ENCODE measurements around the gene CHERP. TPM values are rescaled to one million over a fixed set of nuclear protein-coding genes. Genes with fewer than 3 reads are reported as not detected.
A peak's percentile ranks its signal among the peaks of the same experiment; 100 is the strongest.

CHERP gene
- total and polyA plus RNA-seq, 2 donors (not counting 1 experiment from before 2014, with no cell fraction given), result 38.3 to 98.9 TPM

- no peak overlapping the region for H3K27ac ChIP-seq (ENCODE audit: low read length in 2 of 2)
- ChIA-PET POLR2A (interaction anchor here (1.7 kb wide), 1 partner anchor 13 kb away, joined by 4 read pairs; no protein-coding TSS in a partner anchor), CTCF (no interaction called here)
- no peaks in the 10 kb centered on the region for H3K9me3 ChIP-seq (ENCODE audit: control extremely low read depth in 1 of 3, control insufficient read depth in 2 of 3, insufficient read depth in 1 of 3, low read length in 2 of 3)
- Mint-ChIP-seq H3K4me3 (peak overlapping the region; percentile 71), H3K27ac (peak overlapping the region; percentile 65), H3K27me3 (no peaks in the 10 kb centered on the region), H3K9me3 (ENCODE audit: insufficient read depth) (no peaks in the 10 kb centered on the region), H3K4me1 (peaks cover 98% of the 10 kb centered on the region)
- peaks cover 81 to 96% of the 10 kb centered on the region in 2 donors for H3K4me1 ChIP-seq (ENCODE audit: control insufficient read depth in 2 of 2, insufficient read depth in 2 of 2, low read length in 2 of 2)
- DNase-seq, result no peak
- no peak overlapping the region for H2AFZ ChIP-seq (ENCODE audit: insufficient read depth, low read depth, low read length, poor library complexity, severe bottlenecking)
- TF ChIP-seq, protein P1, sequence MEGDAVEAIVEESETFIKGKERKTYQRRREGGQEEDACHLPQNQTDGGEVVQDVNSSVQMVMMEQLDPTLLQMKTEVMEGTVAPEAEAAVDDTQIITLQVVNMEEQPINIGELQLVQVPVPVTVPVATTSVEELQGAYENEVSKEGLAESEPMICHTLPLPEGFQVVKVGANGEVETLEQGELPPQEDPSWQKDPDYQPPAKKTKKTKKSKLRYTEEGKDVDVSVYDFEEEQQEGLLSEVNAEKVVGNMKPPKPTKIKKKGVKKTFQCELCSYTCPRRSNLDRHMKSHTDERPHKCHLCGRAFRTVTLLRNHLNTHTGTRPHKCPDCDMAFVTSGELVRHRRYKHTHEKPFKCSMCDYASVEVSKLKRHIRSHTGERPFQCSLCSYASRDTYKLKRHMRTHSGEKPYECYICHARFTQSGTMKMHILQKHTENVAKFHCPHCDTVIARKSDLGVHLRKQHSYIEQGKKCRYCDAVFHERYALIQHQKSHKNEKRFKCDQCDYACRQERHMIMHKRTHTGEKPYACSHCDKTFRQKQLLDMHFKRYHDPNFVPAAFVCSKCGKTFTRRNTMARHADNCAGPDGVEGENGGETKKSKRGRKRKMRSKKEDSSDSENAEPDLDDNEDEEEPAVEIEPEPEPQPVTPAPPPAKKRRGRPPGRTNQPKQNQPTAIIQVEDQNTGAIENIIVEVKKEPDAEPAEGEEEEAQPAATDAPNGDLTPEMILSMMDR (IDR thresholded peaks at IDR 0.05), result no peak
- TF ChIP-seq EZH2 (IDR thresholded peaks at IDR 0.05; ENCODE audit: borderline replicate concordance, insufficient read depth, low read depth, low read length, poor library complexity, severe bottlenecking), result no peak
- intact Hi-C loops (cut with micrococcal nuclease), result no loop called here
- H3K36me3 ChIP-seq (replicated peaks in 1 of 2; ENCODE audit: control extremely low read depth in 1 of 2, control insufficient read depth in 1 of 2, extremely low read depth in 1 of 2, insufficient read depth in 2 of 2, low read length in 1 of 2), result peaks cover 0 to 4% of the 10 kb centered on the region in 2 experiments
- peak overlapping the region; percentile 46 for H3K4me2 ChIP-seq (replicated peaks; ENCODE audit: low read depth, low read length, poor library complexity, severe bottlenecking)
- H3K79me2 ChIP-seq (ENCODE audit: control insufficient read depth, insufficient read depth, low read length), result peaks cover 85% of the 10 kb centered on the region
- no peaks in the 10 kb centered on the region for H3K27me3 ChIP-seq (replicated peaks in 1 of 4; ENCODE audit: control extremely low read depth in 1 of 4, control insufficient read depth in 3 of 4, insufficient read depth in 4 of 4, low read length in 3 of 4)
- WGBS (ENCODE audit: insufficient coverage), result 50% methylated on average over 5 of the region's 9 CpGs
- no peak overlapping the region for H3K9ac ChIP-seq (ENCODE audit: low read length)
- ATAC-seq (ENCODE audit: low read depth), result no peak
- H3K4me3 ChIP-seq (ENCODE audit: control extremely low read depth in 1 of 5, extremely low read depth in 1 of 5, insufficient read depth in 1 of 5, low read depth in 2 of 5, low read length in 4 of 5), result no peak overlapping the region
- H4K20me1 ChIP-seq (ENCODE audit: control insufficient read depth, insufficient read depth, low read length, poor library complexity, severe bottlenecking), result peaks cover 64% of the 10 kb centered on the region
Observed at GRCh38 chr19:16590876-16591802, 48.9 kb upstream of the CHERP start.

GRCh38 chr19:16589917-16590316, 47.7 kb upstream of the CHERP start:
- Histone ChIP-seq H3K36me3 (replicated peaks in 1 of 2; ENCODE audit: control extremely low read depth in 1 of 2, control insufficient read depth in 1 of 2, extremely low read depth in 1 of 2, insufficient read depth in 2 of 2, low read length in 1 of 2) (peaks cover 0 to 4% of the 10 kb centered on the region in 2 experiments), H3K9me3 (ENCODE audit: control extremely low read depth in 1 of 3, control insufficient read depth in 2 of 3, insufficient read depth in 1 of 3, low read length in 2 of 3) (no peaks in the 10 kb centered on the region), H3K9ac (ENCODE audit: low read length) (no peak overlapping the region), H3K4me3 (ENCODE audit: control extremely low read depth in 1 of 5, extremely low read depth in 1 of 5, insufficient read depth in 1 of 5, low read depth in 2 of 5, low read length in 4 of 5) (no peak overlapping the region), H3K4me2 (replicated peaks; ENCODE audit: low read depth, low read length, poor library complexity, severe bottlenecking) (no peak overlapping the region), H3K79me2 (ENCODE audit: control insufficient read depth, insufficient read depth, low read length) (peaks cover 85% of the 10 kb centered on the region), H3K4me1 (ENCODE audit: control insufficient read depth in 2 of 2, insufficient read depth in 2 of 2, low read length in 2 of 2) (peaks cover 85 to 99% of the 10 kb centered on the region in 2 donors), H3K27ac (ENCODE audit: low read length in 2 of 2) (no peak overlapping the region), H2AFZ (ENCODE audit: insufficient read depth, low read depth, low read length, poor library complexity, severe bottlenecking) (no peak overlapping the region), H4K20me1 (ENCODE audit: control insufficient read depth, insufficient read depth, low read length, poor library complexity, severe bottlenecking) (peaks cover 53% of the 10 kb centered on the region), H3K27me3 (replicated peaks in 1 of 4; ENCODE audit: control extremely low read depth in 1 of 4, control insufficient read depth in 3 of 4, insufficient read depth in 4 of 4, low read length in 3 of 4) (no peaks in the 10 kb centered on the region)
- intact Hi-C loops (cut with micrococcal nuclease), result loop anchor here (5.0 to 10.0 kb wide), 5 partner anchors 223 to 717 kb away; partner anchors contain the start of genes DDA1, HSH2D, MRPL34 and RAB8A
- H3K4me1 Mint-ChIP-seq, result peaks cover 94% of the 10 kb centered on the region
- ChIA-PET POLR2A (no interaction called here), CTCF (interaction anchor here (0.7 to 1.3 kb wide), 3 partner anchors 33 to 126 kb away, joined by 3 read pairs; no protein-coding TSS in a partner anchor)
- peak overlapping the region; percentile 15 for H3K27ac Mint-ChIP-seq
- peak overlapping the region; percentile 97 for H3K4me3 Mint-ChIP-seq
- TF ChIP-seq, protein P1 (IDR thresholded peaks at IDR 0.05), result no peak
- ATAC-seq (ENCODE audit: low read depth), result no peak
- H3K27me3 Mint-ChIP-seq, result no peaks in the 10 kb centered on the region
- H3K9me3 Mint-ChIP-seq (ENCODE audit: insufficient read depth), result no peaks in the 10 kb centered on the region
- DNase-seq, result no peak
- 62% methylated on average over 2 of the region's 3 CpGs for WGBS (ENCODE audit: insufficient coverage)
